Measurements from ENCODE around the gene MRPS12.

- TF ChIP-seq CTCF (IDR thresholded peaks at IDR 0.05; ENCODE audit: borderline replicate concordance, extremely low read depth, low read length, poor library complexity, severe bottlenecking) (peak; percentile 60), EZH2 (IDR thresholded peaks at IDR 0.05; ENCODE audit: borderline replicate concordance, low read depth, low read length, severe bottlenecking) (no peak)
Measured at GRCh38 chr19:38952395-38953165, 21.8 kb downstream of the MRPS12 start.
